T-cell (primary cell): ENCODE results near the gene MYCN. TPM values are rescaled to one million over a fixed set of nuclear protein-coding genes. Genes with fewer than 3 reads are reported as not detected.

ENCODE experiments used
- ATAC-seq, 4 experiments: fragments of 200-7000 bp in 3 of 4; fragments of 150-1000 bp in 1 of 4; cut with Tn5 transposase; replicated peaks in 1 of 4; 1 replicate in 3 of 4; 2 replicates in 1 of 4; pipeline ENCODE4 v1.10.0; 2021; ENCODE audit warnings: moderate library complexity in 3 of 4, mild to moderate bottlenecking in 2 of 4, moderate number of reproducible peaks in 1 of 4
- CTCF ChIA-PET, 2 donors: fragments of 300-600 bp; sonication (Branson Sonifier 250); formaldehyde crosslinking; loops; one replicate each; lab custom pipeline; 2022; ENCODE audit warnings: antibody characterized with exemption in 2 of 2; lab: Charles Lee
- POLR2A ChIA-PET, 2 donors: fragments of 300-600 bp; sonication (Branson Sonifier 250); formaldehyde crosslinking; loops; one replicate each; lab custom pipeline; 2022; ENCODE audit warnings: antibody characterized with exemption in 2 of 2; lab: Charles Lee
- DNase-seq, 35 experiments: peaks; one replicate each; pipeline versions ENCODE4 v3.0.0 to v3.0.0-alpha.2; 2013 to 2023
- H3K27ac ChIP-seq: one replicate; pipeline ENCODE4 v1.5.1; 2013; ENCODE audit warnings: low read length
- H3K27me3 ChIP-seq, 2 experiments: replicated peaks in 1 of 2; 1 replicate in 1 of 2; 2 replicates in 1 of 2; pipeline versions ENCODE4 v1.6.1 to v1.7.0; 2013; ENCODE audit warnings: low read length in 1 of 2, mixed read lengths in 1 of 2; ENCODE audit not compliant: control insufficient read depth in 2 of 2, insufficient read depth in 2 of 2; ENCODE audit errors: extremely low read depth in 1 of 2
- H3K36me3 ChIP-seq, 2 donors: 1 replicate in 1 of 2; 2 replicates in 1 of 2; pipeline versions ENCODE4 v1.6.1 to v1.7.0; 2013; ENCODE audit warnings: low read length in 1 of 2; ENCODE audit not compliant: control insufficient read depth in 2 of 2, insufficient read depth in 1 of 2; ENCODE audit errors: extremely low read depth in 1 of 2
- H3K4me1 ChIP-seq, 2 experiments: 1 replicate in 1 of 2; 2 replicates in 1 of 2; pipeline versions ENCODE4 v1.6.1 to v1.7.0; 2013; ENCODE audit warnings: low read length in 2 of 2, mixed read lengths in 1 of 2; ENCODE audit not compliant: insufficient read depth in 2 of 2, control insufficient read depth in 1 of 2; ENCODE audit errors: extremely low read depth in 1 of 2
- H3K4me3 ChIP-seq, 2 donors: 1 replicate in 1 of 2; 2 replicates in 1 of 2; pipeline versions ENCODE4 v1.5.1 to v1.7.0; 2013; ENCODE audit warnings: mild to moderate bottlenecking in 2 of 2, low read length in 1 of 2, moderate library complexity in 1 of 2; ENCODE audit not compliant: control insufficient read depth in 1 of 2; ENCODE audit errors: extremely low read depth in 1 of 2
- H3K9me3 ChIP-seq: 2 replicates; pipeline ENCODE4 v1.7.0; 2013
- H3K27ac Mint-ChIP-seq, 2 donors: one replicate each; pipeline ENCODE4 v1.8.0; 2020 to 2021; ENCODE audit warnings: mild to moderate bottlenecking in 2 of 2, mixed read lengths in 2 of 2
- H3K27me3 Mint-ChIP-seq, 2 donors: one replicate each; pipeline ENCODE4 v1.8.0; 2021 to 2022; ENCODE audit warnings: mixed read lengths in 2 of 2
- H3K36me3 Mint-ChIP-seq: one replicate; pipeline ENCODE4 v1.8.0; 2021; ENCODE audit warnings: mixed read lengths
- H3K4me1 Mint-ChIP-seq, 3 donors: one replicate each; pipeline ENCODE4 v1.8.0; 2020 to 2022; ENCODE audit warnings: mixed read lengths in 3 of 3, mild to moderate bottlenecking in 1 of 3
- H3K4me3 Mint-ChIP-seq, 3 donors: one replicate each; pipeline ENCODE4 v1.8.0; 2020 to 2022; ENCODE audit warnings: mild to moderate bottlenecking in 3 of 3, mixed read lengths in 3 of 3, moderate library complexity in 3 of 3
- H3K9me3 Mint-ChIP-seq, 3 donors: one replicate each; pipeline ENCODE4 v1.8.0; 2020 to 2022; ENCODE audit warnings: mixed read lengths in 3 of 3
- WGBS: methylation state at CpG from one replicate; pipeline ENCODE4 v1.1.5; 2013; ENCODE audit warnings: missing lambda C conversion rate; ENCODE audit not compliant: insufficient coverage; 5-methylcytosine and 5-hydroxymethylcytosine counted together
- total RNA-seq, 35 experiments: library from RNA in 6 of 35; stranded (reverse) in 6 of 35; fragments of 120-200 nt in 1 of 35; gene quantifications; one replicate each; pipeline versions ENCODE4 v1.2.1 to v1.2.4 and lab custom pipeline; 2013 to 2026

MYCN gene
- total RNA-seq, 5 donors from 2014 or later (not counting 1 experiment from before 2014, with no cell fraction given) = 0.25 to 1.5 (median 1.3) TPM

DNA sequence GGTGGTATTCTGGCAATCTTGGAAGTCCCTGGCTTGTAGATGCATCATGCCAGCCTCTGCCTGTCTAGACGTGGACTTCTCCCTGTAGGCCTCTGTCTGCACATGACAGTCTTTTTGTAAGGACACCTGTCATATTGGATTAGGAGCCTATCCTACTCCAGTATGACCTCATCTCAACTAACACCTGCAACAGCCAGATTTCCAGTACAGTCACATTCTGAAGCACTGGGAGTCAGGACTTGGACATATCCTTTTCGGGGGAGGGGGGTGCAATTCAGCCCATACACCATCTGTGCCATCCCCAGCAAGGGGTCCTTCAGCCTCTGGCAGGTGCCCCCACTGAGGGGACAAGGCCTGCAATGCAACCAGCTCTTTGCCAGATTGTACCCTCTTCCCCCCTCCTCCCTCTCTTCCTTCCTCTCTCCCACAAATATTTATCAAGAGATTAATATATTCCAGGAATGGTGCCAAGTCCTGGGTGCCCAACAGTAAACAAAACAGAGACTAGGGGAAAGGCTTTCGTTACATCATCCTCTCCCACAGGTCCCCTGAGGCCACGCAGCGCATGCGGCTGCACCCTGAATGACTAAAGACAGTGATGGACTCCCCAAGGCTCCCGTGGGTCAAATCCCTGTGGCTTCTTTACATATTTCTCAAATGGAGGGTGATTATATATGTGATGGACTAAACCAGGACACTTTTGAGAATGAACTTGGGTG is 20.5 kb upstream of the MYCN start:
- DNase-seq = no peak
- Histone ChIP-seq H3K36me3 (no peaks in the 10 kb centered on the region), H3K9me3 (no peaks in the 10 kb centered on the region), H3K27me3 (no peaks in the 10 kb centered on the region), H3K4me3 (no peak overlapping the region), H3K4me1 (no peaks in the 10 kb centered on the region), H3K27ac (no peak overlapping the region)
- ChIA-PET CTCF (no interaction called here), POLR2A (no interaction called here)
- H3K4me1 Mint-ChIP-seq = no peaks in the 10 kb centered on the region
- H3K36me3 Mint-ChIP-seq = no peaks in the 10 kb centered on the region
- WGBS = 52% methylated on average over 2 of the region's 7 CpGs
- no peak overlapping the region for H3K27ac Mint-ChIP-seq
- no peak for ATAC-seq
- no peak overlapping the region for H3K4me3 Mint-ChIP-seq
- H3K9me3 Mint-ChIP-seq = no peaks in the 10 kb centered on the region
- peaks cover 2 to 20% of the 10 kb centered on the region in 2 donors for H3K27me3 Mint-ChIP-seq

DNA sequence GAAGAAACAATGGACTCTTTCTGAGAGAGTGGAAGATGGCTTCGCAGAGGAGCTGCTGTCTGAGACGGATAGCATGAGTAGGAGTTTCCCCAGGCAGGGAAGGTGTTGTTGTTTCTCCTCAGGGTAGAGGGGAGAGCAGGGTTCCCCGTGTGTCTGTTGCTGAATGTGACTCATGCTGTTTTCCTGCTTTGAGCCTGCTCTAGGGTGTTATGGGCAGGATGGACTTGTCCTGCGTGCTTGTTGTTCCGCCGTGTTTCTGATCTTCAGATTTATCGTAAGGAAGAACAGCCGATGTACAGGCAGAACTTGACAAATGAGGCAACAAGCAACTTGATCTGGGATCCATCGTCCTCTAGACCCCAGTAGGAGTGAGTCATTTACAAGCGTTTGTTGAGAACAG is 19.7 kb upstream of the MYCN start:
- DNase-seq = no peak
- H3K4me3 ChIP-seq = no peak overlapping the region
- H3K27ac Mint-ChIP-seq = no peak overlapping the region
- H3K27ac ChIP-seq = no peak overlapping the region
- H3K9me3 ChIP-seq = no peaks in the 10 kb centered on the region
- POLR2A ChIA-PET = no interaction called here
- ATAC-seq = no peak
- H3K4me3 Mint-ChIP-seq = no peak overlapping the region
- CTCF ChIA-PET = no interaction called here
- no peaks in the 10 kb centered on the region for H3K36me3 ChIP-seq
- no peaks in the 10 kb centered on the region for H3K36me3 Mint-ChIP-seq
- H3K4me1 Mint-ChIP-seq = no peaks in the 10 kb centered on the region
- no peaks in the 10 kb centered on the region for H3K9me3 Mint-ChIP-seq
- 87% methylated on average over 9 of the region's 10 CpGs for WGBS
- peaks cover 2 to 20% of the 10 kb centered on the region in 2 donors for H3K27me3 Mint-ChIP-seq
- no peaks in the 10 kb centered on the region for H3K27me3 ChIP-seq
- no peaks in the 10 kb centered on the region for H3K4me1 ChIP-seq

DNA sequence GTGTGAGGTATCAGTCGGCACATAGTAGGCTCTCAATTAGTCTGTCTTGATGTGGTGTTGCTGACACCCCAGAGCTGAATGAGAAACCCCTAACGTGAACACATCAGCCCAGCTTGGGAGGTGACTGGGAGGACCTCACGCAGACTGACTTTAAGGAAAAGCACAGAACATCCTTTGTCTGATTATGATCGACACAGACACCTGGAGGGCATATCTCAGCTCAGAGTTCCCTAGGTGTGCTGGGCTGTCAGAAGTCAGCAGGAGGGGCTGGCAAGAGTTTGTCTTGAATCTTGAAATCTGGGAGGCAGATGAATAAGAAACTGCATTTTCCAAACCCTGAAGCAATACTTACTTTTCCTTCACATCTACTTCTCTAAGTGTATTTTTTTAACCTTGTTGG is 16.8 kb upstream of the MYCN start:
- no peak overlapping the region for H3K4me3 ChIP-seq
- no peak for DNase-seq
- Mint-ChIP-seq H3K4me1 (no peaks in the 10 kb centered on the region), H3K27ac (no peak overlapping the region), H3K27me3 (peaks cover 2 to 19% of the 10 kb centered on the region in 2 donors), H3K4me3 (no peak overlapping the region), H3K9me3 (no peaks in the 10 kb centered on the region), H3K36me3 (no peaks in the 10 kb centered on the region)
- no peaks in the 10 kb centered on the region for H3K9me3 ChIP-seq
- WGBS = 72% methylated on average over 4 of the region's 4 CpGs
- no peak for ATAC-seq
- CTCF ChIA-PET = interaction anchor here in 1 of 2 donors (1.1 kb wide), 1 partner anchor 9 kb away, joined by 3 read pairs; no protein-coding TSS in a partner anchor
- H3K27ac ChIP-seq = no peak overlapping the region
- no peaks in the 10 kb centered on the region for H3K36me3 ChIP-seq
- POLR2A ChIA-PET = no interaction called here
- no peaks in the 10 kb centered on the region for H3K4me1 ChIP-seq
- H3K27me3 ChIP-seq = no peaks in the 10 kb centered on the region

DNA sequence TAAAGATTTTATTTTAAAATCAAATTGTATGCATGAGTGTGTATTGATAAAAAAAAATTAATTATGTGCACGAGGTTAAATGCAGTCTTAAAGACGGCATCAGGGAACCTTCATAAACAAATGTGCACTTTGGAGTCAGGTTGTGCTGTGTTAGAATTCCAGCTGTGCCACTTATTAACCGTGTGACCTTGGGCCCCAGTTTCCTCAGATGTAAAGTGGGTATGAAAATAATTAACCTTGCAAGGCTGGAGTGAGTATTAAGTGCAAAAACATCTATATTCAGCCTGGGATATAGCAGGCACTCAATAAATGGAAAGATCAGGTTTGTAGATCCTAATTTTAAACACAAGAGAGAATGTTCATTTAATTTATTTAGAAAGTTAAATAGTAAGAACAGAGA is 14.5 kb upstream of the MYCN start:
- POLR2A ChIA-PET = no interaction called here
- no peaks in the 10 kb centered on the region for H3K36me3 Mint-ChIP-seq
- ATAC-seq (no peak), DNase-seq (no peak)
- Histone ChIP-seq H3K4me1 (no peaks in the 10 kb centered on the region), H3K9me3 (no peaks in the 10 kb centered on the region), H3K4me3 (no peak overlapping the region), H3K27ac (no peak overlapping the region), H3K27me3 (no peaks in the 10 kb centered on the region), H3K36me3 (no peaks in the 10 kb centered on the region)
- H3K27me3 Mint-ChIP-seq = peaks cover 2 to 10% of the 10 kb centered on the region in 2 donors
- no peak overlapping the region for H3K4me3 Mint-ChIP-seq
- H3K27ac Mint-ChIP-seq = no peak overlapping the region
- CTCF ChIA-PET = no interaction called here
- WGBS = 90% methylated on average over 2 of the region's 3 CpGs
- H3K9me3 Mint-ChIP-seq = no peaks in the 10 kb centered on the region
- H3K4me1 Mint-ChIP-seq = no peaks in the 10 kb centered on the region

DNA sequence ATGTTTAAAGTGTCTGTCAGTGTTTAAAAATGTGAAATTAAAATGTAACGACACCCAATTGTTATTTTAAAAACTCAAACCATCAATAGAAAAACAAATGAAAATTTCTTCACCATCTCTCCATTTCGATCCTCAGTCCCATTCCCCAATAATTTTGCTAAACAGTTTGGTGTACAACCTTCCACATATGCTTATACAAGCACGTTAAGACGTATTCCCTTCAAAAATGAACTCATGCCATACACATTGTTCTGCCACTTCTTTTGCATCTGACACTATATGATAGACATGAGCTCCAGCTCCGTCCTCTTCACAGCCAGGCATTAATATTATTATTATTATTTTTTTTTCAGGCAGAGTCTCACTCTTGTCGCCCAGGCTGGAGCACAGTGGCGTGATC is 14.1 kb upstream of the MYCN start:
- Mint-ChIP-seq H3K36me3 (no peaks in the 10 kb centered on the region), H3K9me3 (no peaks in the 10 kb centered on the region), H3K4me1 (no peaks in the 10 kb centered on the region), H3K4me3 (no peak overlapping the region), H3K27me3 (peaks cover 4 to 8% of the 10 kb centered on the region in 2 donors), H3K27ac (no peak overlapping the region)
- Histone ChIP-seq H3K27me3 (no peaks in the 10 kb centered on the region), H3K36me3 (no peaks in the 10 kb centered on the region), H3K27ac (no peak overlapping the region), H3K4me1 (no peaks in the 10 kb centered on the region), H3K4me3 (no peak overlapping the region), H3K9me3 (no peaks in the 10 kb centered on the region)
- 79% methylated on average over 2 of the region's 7 CpGs for WGBS
- ChIA-PET CTCF (no interaction called here), POLR2A (no interaction called here)
- DNase-seq (no peak), ATAC-seq (no peak)

DNA sequence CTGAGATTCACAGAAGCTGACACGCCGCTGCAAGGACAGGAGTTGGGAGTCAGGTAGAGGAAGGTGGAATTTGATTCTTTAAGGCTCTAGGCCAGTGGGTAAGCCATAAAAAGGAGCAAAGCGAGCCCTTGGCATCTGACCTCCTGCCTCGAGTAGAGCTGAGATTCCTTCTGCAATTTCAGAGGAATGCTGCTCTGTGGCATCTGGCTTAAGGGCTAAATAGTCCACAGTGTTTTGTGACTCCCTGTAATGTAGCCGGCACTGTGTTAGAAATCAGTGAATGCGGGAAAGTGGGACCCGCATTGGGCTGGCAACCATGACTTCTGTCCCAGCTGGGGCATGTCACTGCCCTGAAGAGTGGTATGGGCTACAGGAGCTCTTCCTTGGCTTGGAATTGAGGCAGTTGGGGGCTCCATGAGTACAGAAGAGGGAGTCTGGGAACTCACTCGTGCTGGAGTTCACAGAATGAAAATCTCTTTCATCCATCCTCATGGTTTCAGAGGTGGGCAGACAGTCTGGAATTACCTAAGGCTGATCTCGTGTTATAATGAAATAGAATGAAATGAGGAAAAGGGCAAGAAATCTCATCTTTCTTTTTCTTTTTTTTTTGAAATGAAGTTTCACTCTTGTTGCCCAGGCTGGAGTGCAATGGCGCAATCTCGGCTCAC is 12.7 kb upstream of the MYCN start:
- peaks cover 0 to 2% of the 10 kb centered on the region in 2 experiments for H3K27me3 ChIP-seq
- Mint-ChIP-seq H3K27me3 (peaks cover 5 to 14% of the 10 kb centered on the region in 2 donors), H3K27ac (no peak overlapping the region), H3K4me3 (no peak overlapping the region), H3K36me3 (no peaks in the 10 kb centered on the region), H3K4me1 (no peaks in the 10 kb centered on the region), H3K9me3 (no peaks in the 10 kb centered on the region)
- H3K27ac ChIP-seq = no peak overlapping the region
- DNase-seq = no peak
- H3K9me3 ChIP-seq = no peaks in the 10 kb centered on the region
- 86% methylated on average over 7 of the region's 11 CpGs for WGBS
- H3K4me1 ChIP-seq = no peaks in the 10 kb centered on the region
- ChIA-PET CTCF (no interaction called here), POLR2A (no interaction called here)
- ATAC-seq = no peak
- no peaks in the 10 kb centered on the region for H3K36me3 ChIP-seq
- no peak overlapping the region for H3K4me3 ChIP-seq
